Measurements from ENCODE around the gene FTSJ1.

GRCh38 chrX:48475296-48475695, 703 bp upstream of the FTSJ1 start:
- TF ChIP-seq CTCF (IDR thresholded peaks at IDR 0.05) (no peak), EZH2 (IDR thresholded peaks at IDR 0.05; ENCODE audit: borderline replicate concordance, insufficient read depth, low read depth, low read length, poor library complexity, severe bottlenecking) (no peak)

All from B cell (primary cell).